HepG2 (cell line): Measurements from ENCODE around the gene ZNF816. TPM values are rescaled to one million over a fixed set of nuclear protein-coding genes. Genes with fewer than 3 reads are reported as not detected.
A peak's percentile ranks its signal among the peaks of the same experiment; 100 is the strongest.

Experiments used
- CBX5 ChIP-seq: sonication (generic); formaldehyde crosslinking; IDR thresholded peaks from 2 replicates; pipeline ENCODE4 v1.4.0; 2020; ENCODE audit warnings: missing genetic modification reagents, borderline replicate concordance
- CC2D1A ChIP-seq: sonication (generic); formaldehyde crosslinking; IDR thresholded peaks from 2 replicates; pipeline ENCODE4 v1.8.1; 2023; ENCODE audit warnings: mild to moderate bottlenecking, missing genetic modification reagents
- CREM ChIP-seq, 2 experiments: sonication (generic) in 1 of 2; formaldehyde crosslinking in 1 of 2; IDR thresholded peaks; 2 replicates each; pipeline versions ENCODE4 v1.4.0 to v1.6.1; 2016 to 2020; ENCODE audit warnings: antibody characterized with exemption in 1 of 2, mild to moderate bottlenecking in 1 of 2, missing genetic modification reagents in 1 of 2
- HMGXB4 ChIP-seq, 2 experiments: sonication (generic) in 1 of 2; formaldehyde crosslinking in 1 of 2; IDR thresholded peaks; 2 replicates each; pipeline versions ENCODE4 v1.4.0 to v1.6.1; 2018 to 2020; ENCODE audit warnings: missing genetic modification reagents in 2 of 2, borderline replicate concordance in 1 of 2, low read depth in 1 of 2, mild to moderate bottlenecking in 1 of 2, missing biosample characterization in 1 of 2
- KAT8 ChIP-seq: IDR thresholded peaks from 2 replicates; pipeline ENCODE4 v1.6.1; 2016; ENCODE audit warnings: missing genetic modification reagents, missing compliant biosample characterization
- LCORL ChIP-seq, 2 experiments: fragments of 450-650 bp in 1 of 2; sonication (generic) in 1 of 2; formaldehyde crosslinking in 1 of 2; IDR thresholded peaks; 2 replicates each; pipeline versions ENCODE4 v1.5.0 to v1.6.1; 2017 to 2020; ENCODE audit warnings: antibody characterized with exemption in 1 of 2, missing genetic modification reagents in 1 of 2
- SALL1 ChIP-seq: sonication (generic); formaldehyde crosslinking; IDR thresholded peaks from 2 replicates; pipeline ENCODE4 v1.8.0; 2022; ENCODE audit warnings: mild to moderate bottlenecking, missing genetic modification reagents
- ZBTB3 ChIP-seq: sonication (generic); formaldehyde crosslinking; IDR thresholded peaks from 2 replicates; pipeline ENCODE4 v1.4.0; 2020; ENCODE audit warnings: low read depth, mild to moderate bottlenecking, moderate library complexity, missing genetic modification reagents, borderline replicate concordance
- ZMYM4 ChIP-seq: sonication (generic); formaldehyde crosslinking; IDR thresholded peaks from 2 replicates; pipeline ENCODE4 v1.8.1; 2023; ENCODE audit warnings: mild to moderate bottlenecking, missing genetic modification reagents
- ZNF563 ChIP-seq: sonication (generic); formaldehyde crosslinking; IDR thresholded peaks from 2 replicates; pipeline ENCODE4 v1.8.0; 2022; ENCODE audit warnings: mild to moderate bottlenecking, moderate library complexity, missing genetic modification reagents
- ZNF652 ChIP-seq: IDR thresholded peaks from 2 replicates; pipeline ENCODE4 v1.6.1; 2016; ENCODE audit warnings: low read depth, borderline replicate concordance
- polyA plus RNA-seq, 8 experiments: library from polyadenylated mRNA; depleted of rRNA in 3 of 8; stranded (reverse) in 7 of 8; unstranded in 1 of 8; fragments of >200 nt; fragmentation: Illumina TruSeq in 4 of 8; extraction: Trizol in 4 of 8; gene quantifications; 2 replicates each; pipeline versions ENCODE4 v1.2.1 to v1.2.3, GENCODE V29; 2011 to 2016; ENCODE audit warnings: low read depth in 4 of 8, missing spikeins in 1 of 8, mixed read lengths in 1 of 8; ENCODE audit not compliant: insufficient read depth in 1 of 8
- total RNA-seq, 5 experiments: library from RNA; depleted of rRNA; stranded (reverse); fragments of >200 nt; fragmentation: Illumina TruSeq; extraction: Trizol; gene quantifications; 2 replicates each; pipeline ENCODE4 v1.2.3, GENCODE V29; 2016; ENCODE audit warnings: low read depth in 1 of 5

The ZNF816 gene
- total and polyA plus RNA-seq, 2 of the 13 experiments (the other 11 are each of a cell fraction or from before 2014, with no cell fraction given) = 5.2 to 14.1 TPM

GRCh38 chr19:52962394-52963246 lies at the start of gene ZNF816 (continued):
- TF ChIP-seq HMGXB4 (CRISPR knock-in tag; IDR thresholded peaks at IDR 0.05; ENCODE audit: borderline replicate concordance in 1 of 2, low read depth in 1 of 2) = peak in 1 of 2 experiments; percentile 32; a peak in 2 of 4 replicates
- peak; percentile 45 for TF ChIP-seq KAT8 (CRISPR knock-in tag)
- TF ChIP-seq CREM (IDR thresholded peaks at IDR 0.05) = no peak; the same call in 1 of the 2 replicates
- TF ChIP-seq CREM (CRISPR knock-in tag; IDR thresholded peaks at IDR 0.05) = no peak
- no peak for TF ChIP-seq LCORL (IDR thresholded peaks at IDR 0.05)
- peak; percentile 39; the same call in 1 of the 2 replicates for TF ChIP-seq LCORL (CRISPR knock-in tag; IDR thresholded peaks at IDR 0.05)
- no peak for TF ChIP-seq ZNF652 (CRISPR knock-in tag)
- TF ChIP-seq ZMYM4 (CRISPR knock-in tag) = peak; percentile 72
- peak; percentile 35; the same call in 1 of the 2 replicates for TF ChIP-seq SALL1 (CRISPR knock-in tag)
- no peak for TF ChIP-seq ZBTB3 (CRISPR knock-in tag)
- TF ChIP-seq CC2D1A (CRISPR knock-in tag) = no peak
- peak; percentile 19; the same call in 1 of the 2 replicates for TF ChIP-seq CBX5 (CRISPR knock-in tag)
- peak; percentile 74; the same call in 1 of the 2 replicates for TF ChIP-seq ZNF563 (CRISPR knock-in tag)
